Measurements from ENCODE around the gene DRP2. TPM values are rescaled to one million over a fixed set of nuclear protein-coding genes. Genes with fewer than 3 reads are reported as not detected.

The DRP2 gene
- total RNA-seq, 3 donors from 2014 or later (not counting 1 experiment from before 2014, with no cell fraction given): 0.07 TPM; not detected in 2

- H3K27ac Mint-ChIP-seq: no peak overlapping the region
- no peaks in the 10 kb centered on the region for H3K36me3 Mint-ChIP-seq
- no peak for ATAC-seq
- H3K4me3 Mint-ChIP-seq: no peak overlapping the region
- no CpG with 5 or more reads among the region's 1 CpG for WGBS (ENCODE audit: insufficient coverage)
- Histone ChIP-seq H3K4me1 (ENCODE audit: control insufficient read depth, insufficient read depth, low read length) (no peaks in the 10 kb centered on the region), H3K9me3 (ENCODE audit: control insufficient read depth, insufficient read depth, low read length) (no peaks in the 10 kb centered on the region), H3K27me3 (ENCODE audit: control insufficient read depth, insufficient read depth, low read length) (no peaks in the 10 kb centered on the region), H3K36me3 (ENCODE audit: control insufficient read depth, insufficient read depth, low read length) (no peaks in the 10 kb centered on the region), H3K27ac (ENCODE audit: low read length) (no peak overlapping the region), H3K4me3 (ENCODE audit: low read length) (no peak overlapping the region)
- no peaks in the 10 kb centered on the region for H3K4me1 Mint-ChIP-seq
- intact Hi-C loops (cut with micrococcal nuclease): no loop called here
- no peaks in the 10 kb centered on the region for H3K9me3 Mint-ChIP-seq
- no peak for TF ChIP-seq CTCF (IDR thresholded peaks at IDR 0.05)
- H3K27me3 Mint-ChIP-seq (ENCODE audit: low read depth in 2 of 2): peaks cover 2 to 16% of the 10 kb centered on the region in 2 donors
- no peak for DNase-seq
Measured at GRCh38 chrX:101223226-101223625, 3.6 kb downstream of the DRP2 start.

GRCh38 chrX:101229170-101229569 is 9.6 kb downstream of the DRP2 start:
- H3K36me3 Mint-ChIP-seq: no peaks in the 10 kb centered on the region
- Histone ChIP-seq H3K4me3 (ENCODE audit: low read length) (no peak overlapping the region), H3K36me3 (ENCODE audit: control insufficient read depth, insufficient read depth, low read length) (no peaks in the 10 kb centered on the region), H3K27me3 (ENCODE audit: control insufficient read depth, insufficient read depth, low read length) (no peaks in the 10 kb centered on the region), H3K4me1 (ENCODE audit: control insufficient read depth, insufficient read depth, low read length) (no peaks in the 10 kb centered on the region), H3K9me3 (ENCODE audit: control insufficient read depth, insufficient read depth, low read length) (no peaks in the 10 kb centered on the region), H3K27ac (ENCODE audit: low read length) (no peak overlapping the region)
- peaks cover 0 to 8% of the 10 kb centered on the region in 2 donors for H3K27me3 Mint-ChIP-seq (ENCODE audit: low read depth in 2 of 2)
- no peak overlapping the region for H3K4me3 Mint-ChIP-seq
- TF ChIP-seq CTCF (IDR thresholded peaks at IDR 0.05): no peak
- DNase-seq (no peak), ATAC-seq (no peak)
- intact Hi-C loops (cut with micrococcal nuclease): no loop called here
- no CpG with 5 or more reads among the region's 1 CpG for WGBS (ENCODE audit: insufficient coverage)
- no peaks in the 10 kb centered on the region for H3K4me1 Mint-ChIP-seq
- no peak overlapping the region for H3K27ac Mint-ChIP-seq
- H3K9me3 Mint-ChIP-seq: no peaks in the 10 kb centered on the region

- H3K27ac ChIP-seq (ENCODE audit: low read length): no peak overlapping the region
- Mint-ChIP-seq H3K27me3 (ENCODE audit: low read depth in 2 of 2) (peaks cover 0 to 8% of the 10 kb centered on the region in 2 donors), H3K27ac (no peak overlapping the region), H3K4me3 (no peak overlapping the region), H3K4me1 (no peaks in the 10 kb centered on the region), H3K9me3 (no peaks in the 10 kb centered on the region), H3K36me3 (no peaks in the 10 kb centered on the region)
- TF ChIP-seq CTCF (IDR thresholded peaks at IDR 0.05): no peak
- intact Hi-C loops (cut with micrococcal nuclease): no loop called here
- no peaks in the 10 kb centered on the region for H3K27me3 ChIP-seq (ENCODE audit: control insufficient read depth, insufficient read depth, low read length)
- no peaks in the 10 kb centered on the region for H3K4me1 ChIP-seq (ENCODE audit: control insufficient read depth, insufficient read depth, low read length)
- no peaks in the 10 kb centered on the region for H3K36me3 ChIP-seq (ENCODE audit: control insufficient read depth, insufficient read depth, low read length)
- DNase-seq: no peak
- 85% methylated on average over 1 of the region's 2 CpGs for WGBS (ENCODE audit: insufficient coverage)
- no peak overlapping the region for H3K4me3 ChIP-seq (ENCODE audit: low read length)
- H3K9me3 ChIP-seq (ENCODE audit: control insufficient read depth, insufficient read depth, low read length): no peaks in the 10 kb centered on the region
- no peak for ATAC-seq
Measured at GRCh38 chrX:101230636-101231035, 11.1 kb downstream of the DRP2 start.

- no peak for TF ChIP-seq CTCF (IDR thresholded peaks at IDR 0.05)
- no peaks in the 10 kb centered on the region for H3K9me3 ChIP-seq (ENCODE audit: control insufficient read depth, insufficient read depth, low read length)
- H3K27me3 Mint-ChIP-seq (ENCODE audit: low read depth in 2 of 2): peaks cover 0 to 8% of the 10 kb centered on the region in 2 donors
- intact Hi-C loops (cut with micrococcal nuclease): no loop called here
- no peaks in the 10 kb centered on the region for H3K36me3 ChIP-seq (ENCODE audit: control insufficient read depth, insufficient read depth, low read length)
- no peaks in the 10 kb centered on the region for H3K36me3 Mint-ChIP-seq
- no peak for ATAC-seq
- 100% methylated on average over 1 of the region's 1 CpG for WGBS (ENCODE audit: insufficient coverage)
- H3K9me3 Mint-ChIP-seq: no peaks in the 10 kb centered on the region
- H3K4me3 Mint-ChIP-seq: no peak overlapping the region
- DNase-seq: no peak
- no peaks in the 10 kb centered on the region for H3K4me1 Mint-ChIP-seq
- H3K4me1 ChIP-seq (ENCODE audit: control insufficient read depth, insufficient read depth, low read length): no peaks in the 10 kb centered on the region
- H3K27me3 ChIP-seq (ENCODE audit: control insufficient read depth, insufficient read depth, low read length): no peaks in the 10 kb centered on the region
- H3K27ac ChIP-seq (ENCODE audit: low read length): no peak overlapping the region
- no peak overlapping the region for H3K27ac Mint-ChIP-seq
- no peak overlapping the region for H3K4me3 ChIP-seq (ENCODE audit: low read length)
Measured at GRCh38 chrX:101231080-101231479, 11.5 kb downstream of the DRP2 start.
